WI38 (cell line): ENCODE results near the gene CTPS2.

ENCODE experiments used
- H3K4me3 ChIP-seq: 2 replicates; pipeline ENCODE4 v1.5.1; 2011; ENCODE audit warnings: low read depth, mild to moderate bottlenecking, control low read depth, low read length
- CTCF ChIP-seq: IDR thresholded peaks from 2 replicates; pipeline ENCODE4 v1.5.1; 2012; ENCODE audit warnings: low read depth, mild to moderate bottlenecking, control low read depth, low read length

The CTPS2 gene

GRCh38 chrX:16547644-16548043 lies 164.8 kb downstream of the CTPS2 start:
- TF ChIP-seq CTCF, result no peak
- no peak overlapping the region for H3K4me3 ChIP-seq

GRCh38 chrX:16544969-16545368 lies 167.5 kb downstream of the CTPS2 start:
- H3K4me3 ChIP-seq, result no peak overlapping the region
- TF ChIP-seq CTCF, result no peak
